OCI-LY1 (cell line): ENCODE measurements around the gene HLA-DMB.
A peak's percentile ranks its signal among the peaks of the same experiment; 100 is the strongest.
"Not testable (repeated sequence)": the region's sequence is repeated elsewhere in the genome, so short reads cannot be mapped to it uniquely, and the experiment has no call there.

Source experiments
- H2AFZ ChIP-seq: fragments of 200-600 bp; sonication (generic), shearing (Covaris generic); 2 replicates; pipeline ENCODE4 v1.6.0; 2014; ENCODE audit warnings: antibody characterized with exemption, mild to moderate bottlenecking, low read length
- H3F3A ChIP-seq: fragments of 200-600 bp; sonication (generic), shearing (Covaris generic); 2 replicates; pipeline ENCODE4 v1.6.0; 2014; ENCODE audit warnings: mild to moderate bottlenecking, antibody characterized with exemption, low read length, moderate library complexity; ENCODE audit not compliant: insufficient read depth
- H3K27ac ChIP-seq: fragments of 200-600 bp; sonication (generic); 2 replicates; pipeline ENCODE4 v1.5.1; 2014; ENCODE audit warnings: low read length, mixed run types, mild to moderate bottlenecking, low read depth; ENCODE audit not compliant: poor library complexity, severe bottlenecking
- H3K27me3 ChIP-seq: fragments of 200-600 bp; sonication (generic); 2 replicates; pipeline ENCODE4 v1.6.0; 2014; ENCODE audit warnings: antibody characterized with exemption, mild to moderate bottlenecking, low read length, moderate library complexity; ENCODE audit not compliant: insufficient read depth
- H3K36me3 ChIP-seq: fragments of 200-600 bp; sonication (generic); 2 replicates; pipeline ENCODE4 v1.6.1; 2014; ENCODE audit warnings: mild to moderate bottlenecking, antibody characterized with exemption, low read length, moderate library complexity, mixed read lengths; ENCODE audit not compliant: insufficient read depth
- H3K4me1 ChIP-seq: fragments of 200-600 bp; sonication (generic); 2 replicates; pipeline ENCODE4 v1.5.1; 2014; ENCODE audit warnings: mild to moderate bottlenecking, low read length, moderate library complexity; ENCODE audit not compliant: insufficient read depth, severe bottlenecking
- H3K4me2 ChIP-seq: fragments of 200-600 bp; sonication (generic), shearing (Covaris generic); 2 replicates; pipeline ENCODE4 v1.6.1; 2014; ENCODE audit warnings: low read length
- H3K4me3 ChIP-seq: fragments of 200-600 bp; sonication (generic); 2 replicates; pipeline ENCODE4 v1.5.1; 2014; ENCODE audit warnings: low read length, low read depth, mild to moderate bottlenecking, mixed read lengths; ENCODE audit not compliant: poor library complexity, severe bottlenecking
- H3K79me2 ChIP-seq: fragments of 200-600 bp; shearing (Covaris generic); 2 replicates; pipeline ENCODE4 v1.6.1; 2016; ENCODE audit warnings: mixed run types, low read length, mixed read lengths; ENCODE audit not compliant: insufficient read depth
- H3K9ac ChIP-seq: fragments of 200-600 bp; sonication (generic), shearing (Covaris generic); 2 replicates; pipeline ENCODE4 v1.6.1; 2014; ENCODE audit warnings: mild to moderate bottlenecking, low read length, mixed read lengths
- H3K9me2 ChIP-seq: fragments of 200-600 bp; sonication (generic), shearing (Covaris generic); 2 replicates; pipeline ENCODE4 v1.6.1; 2014; ENCODE audit warnings: low read depth, mild to moderate bottlenecking, low read length, mixed read lengths
- H3K9me3 ChIP-seq: fragments of 200-600 bp; shearing (Covaris generic); 2 replicates; pipeline ENCODE4 v1.6.1; 2014; ENCODE audit warnings: low read length, mixed read lengths
- H4K20me1 ChIP-seq: fragments of 200-600 bp; sonication (generic), shearing (Covaris generic); 2 replicates; pipeline ENCODE4 v1.6.0; 2016; ENCODE audit warnings: mild to moderate bottlenecking, low read length; ENCODE audit not compliant: insufficient read depth
- EZH2 ChIP-seq: fragments of 200-600 bp; sonication (generic), shearing (Covaris generic); IDR thresholded peaks from 2 replicates; pipeline ENCODE4 v1.8.0; 2017; ENCODE audit warnings: borderline replicate concordance, mixed run types, mild to moderate bottlenecking, antibody characterized with exemption, low read length, moderate library complexity, mixed read lengths
- TF ChIP-seq, protein P1 (sequence below): fragments of 200-600 bp; sonication (generic), shearing (Covaris generic); IDR thresholded peaks from 2 replicates; pipeline ENCODE4 v1.5.1; 2017; ENCODE audit warnings: mild to moderate bottlenecking, antibody characterized with exemption, low read length, moderate library complexity, mixed read lengths

HLA-DMB gene

GRCh38 chr6:32945108-32945760, 4.4 kb upstream of the HLA-DMB start:
- Histone ChIP-seq H3K9me3 (no peaks in the 10 kb centered on the region; the same call in 1 of the 2 replicates), H3K9me2 (no peaks in the 10 kb centered on the region), H3K4me3 (peak overlapping the region; percentile 63), H4K20me1 (no peaks in the 10 kb centered on the region), H3K27me3 (no peaks in the 10 kb centered on the region), H3K9ac (peak overlapping the region; percentile 80), H3K27ac (peak overlapping the region; percentile 99), H3K4me1 (peaks cover 91% of the 10 kb centered on the region), H3K79me2 (no peaks in the 10 kb centered on the region), H3K4me2 (peak overlapping the region; percentile 90), H3F3A (peaks cover 16% of the 10 kb centered on the region; the same call in 1 of the 2 replicates), H2AFZ (no peak overlapping the region), H3K36me3 (no peaks in the 10 kb centered on the region)
- TF ChIP-seq, protein P1, sequence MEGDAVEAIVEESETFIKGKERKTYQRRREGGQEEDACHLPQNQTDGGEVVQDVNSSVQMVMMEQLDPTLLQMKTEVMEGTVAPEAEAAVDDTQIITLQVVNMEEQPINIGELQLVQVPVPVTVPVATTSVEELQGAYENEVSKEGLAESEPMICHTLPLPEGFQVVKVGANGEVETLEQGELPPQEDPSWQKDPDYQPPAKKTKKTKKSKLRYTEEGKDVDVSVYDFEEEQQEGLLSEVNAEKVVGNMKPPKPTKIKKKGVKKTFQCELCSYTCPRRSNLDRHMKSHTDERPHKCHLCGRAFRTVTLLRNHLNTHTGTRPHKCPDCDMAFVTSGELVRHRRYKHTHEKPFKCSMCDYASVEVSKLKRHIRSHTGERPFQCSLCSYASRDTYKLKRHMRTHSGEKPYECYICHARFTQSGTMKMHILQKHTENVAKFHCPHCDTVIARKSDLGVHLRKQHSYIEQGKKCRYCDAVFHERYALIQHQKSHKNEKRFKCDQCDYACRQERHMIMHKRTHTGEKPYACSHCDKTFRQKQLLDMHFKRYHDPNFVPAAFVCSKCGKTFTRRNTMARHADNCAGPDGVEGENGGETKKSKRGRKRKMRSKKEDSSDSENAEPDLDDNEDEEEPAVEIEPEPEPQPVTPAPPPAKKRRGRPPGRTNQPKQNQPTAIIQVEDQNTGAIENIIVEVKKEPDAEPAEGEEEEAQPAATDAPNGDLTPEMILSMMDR: no peak
- TF ChIP-seq EZH2: no peak

- Histone ChIP-seq H3K27ac (peak overlapping the region; percentile 99), H3K9ac (peak overlapping the region; percentile 80), H3K9me2 (no peaks in the 10 kb centered on the region), H4K20me1 (no peaks in the 10 kb centered on the region), H3K4me3 (peak overlapping the region; percentile 63), H3K79me2 (no peaks in the 10 kb centered on the region), H3F3A (peaks cover 16% of the 10 kb centered on the region; the same call in 1 of the 2 replicates), H3K4me2 (peak overlapping the region; percentile 90), H3K9me3 (no peaks in the 10 kb centered on the region; the same call in 1 of the 2 replicates), H3K27me3 (no peaks in the 10 kb centered on the region), H3K4me1 (peaks cover 96% of the 10 kb centered on the region), H2AFZ (no peak overlapping the region), H3K36me3 (no peaks in the 10 kb centered on the region)
- TF ChIP-seq EZH2: no peak
- TF ChIP-seq, protein P1: no peak
Observed at GRCh38 chr6:32943864-32944649, 3.2 kb upstream of the HLA-DMB start.

- Histone ChIP-seq H3K27ac (peak overlapping the region; percentile 99), H3K9ac (peak overlapping the region; percentile 80), H3F3A (peaks cover 16% of the 10 kb centered on the region; the same call in 1 of the 2 replicates), H3K4me2 (peak overlapping the region; percentile 90), H3K4me3 (peak overlapping the region; percentile 63), H3K4me1 (peaks cover 97% of the 10 kb centered on the region)
- not testable (repeated sequence) for H3K27me3 ChIP-seq, H3K36me3 ChIP-seq, H3K79me2 ChIP-seq, H2AFZ ChIP-seq, H3K9me2 ChIP-seq, H3K9me3 ChIP-seq, H4K20me1 ChIP-seq
Observed at GRCh38 chr6:32942555-32943123, 1.8 kb upstream of the HLA-DMB start.
